GM21717 (cell line): ENCODE data around the gene SMIM38.

Experiments
- ATAC-seq: cut with Tn5 transposase; IDR thresholded peaks from one replicate; pipeline ENCODE4 v1.9.1; 2021; ENCODE audit warnings: mild to moderate bottlenecking, moderate library complexity; ENCODE audit not compliant: unreplicated experiment

The SMIM38 gene

DNA sequence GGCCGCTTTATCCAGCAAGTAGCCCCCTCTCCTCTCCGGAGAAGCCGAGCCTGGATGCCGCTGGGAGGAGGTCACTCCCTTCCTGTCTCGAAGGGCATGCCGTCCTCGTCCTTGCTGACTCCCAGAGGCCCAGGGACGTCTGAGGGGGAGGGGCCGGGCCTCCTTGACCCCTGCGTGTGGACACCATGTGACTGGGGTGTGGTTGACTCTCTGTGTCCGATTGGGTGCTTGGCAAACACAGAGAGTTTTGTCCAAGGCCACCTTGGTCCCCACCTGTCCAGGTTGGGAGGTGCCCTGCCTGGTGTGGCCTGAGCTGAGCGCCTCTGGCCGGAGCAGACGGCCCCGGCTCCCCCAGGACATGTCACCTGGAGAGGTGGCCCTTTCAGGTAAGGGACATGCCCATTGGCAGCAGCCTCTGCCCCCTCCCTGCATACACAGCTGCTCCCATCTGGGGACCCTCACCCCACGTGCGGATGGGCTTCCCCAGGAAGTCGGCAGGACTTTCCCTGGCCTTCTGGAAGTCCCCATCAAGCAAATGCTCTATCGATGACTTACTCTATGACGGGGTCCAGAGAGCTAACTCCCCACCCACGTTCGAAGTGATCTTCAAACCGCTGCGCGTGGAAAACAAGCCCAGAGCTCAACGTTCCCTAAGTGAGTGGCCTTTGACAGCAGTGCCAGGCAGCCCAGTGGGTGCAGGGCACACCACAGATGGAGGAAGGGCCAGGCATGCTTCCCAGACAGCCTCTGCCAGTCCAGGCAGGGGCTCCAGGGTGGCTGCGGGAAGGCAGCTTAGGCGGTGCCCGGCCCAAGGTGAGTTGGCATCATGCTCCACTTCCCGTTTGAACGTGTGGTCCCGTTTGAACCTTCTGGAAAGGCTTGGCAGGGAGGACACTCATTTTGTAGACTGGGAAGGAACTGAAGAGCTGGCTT, at the start of gene SMIM38:
TSS of gene SMIM38 (plus strand) at position 634 of the 933 bp plus-strand sequence. CDS start 1,912 bp downstream, outside the sequence.
- ATAC-seq = no peak

DNA sequence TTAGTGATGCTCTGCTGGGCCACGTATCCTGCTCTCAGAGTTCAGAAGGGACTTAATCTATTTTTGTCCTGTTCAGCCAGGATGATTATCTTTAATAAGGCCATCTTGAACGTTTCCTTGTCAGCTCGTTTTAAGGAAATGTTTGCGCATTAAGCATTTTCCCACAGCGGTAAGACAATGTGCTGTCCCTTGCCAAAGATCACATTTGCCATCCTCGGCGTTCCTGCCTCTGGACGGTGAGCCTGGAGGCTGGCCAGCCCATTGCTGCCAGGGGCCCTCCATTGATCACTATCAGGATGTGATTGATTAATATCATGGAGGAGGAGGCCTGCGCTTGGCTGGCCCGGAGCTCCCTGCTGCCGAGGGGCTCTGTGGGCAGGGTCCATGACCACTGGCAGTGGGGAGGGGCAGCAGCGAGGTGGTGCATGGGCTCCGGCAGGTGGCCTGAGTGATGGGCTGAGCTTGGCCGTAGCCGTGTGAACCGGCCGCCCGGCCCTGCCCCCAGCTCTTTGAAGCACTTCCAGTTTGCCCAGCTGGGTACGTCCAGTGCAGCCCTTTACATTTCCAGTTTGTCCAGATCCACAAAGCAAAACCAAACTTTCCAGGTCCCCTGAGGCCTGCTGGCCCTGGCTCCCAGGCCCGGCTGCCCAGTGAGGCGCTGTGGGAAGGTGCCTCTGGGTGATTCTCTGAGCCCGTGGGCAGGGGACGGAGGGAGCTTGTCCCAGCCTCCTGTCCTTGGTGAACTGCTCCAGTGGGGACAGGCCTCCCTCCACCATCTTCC, 49.5 kb upstream of the SMIM38 start:
- no peak for ATAC-seq

DNA sequence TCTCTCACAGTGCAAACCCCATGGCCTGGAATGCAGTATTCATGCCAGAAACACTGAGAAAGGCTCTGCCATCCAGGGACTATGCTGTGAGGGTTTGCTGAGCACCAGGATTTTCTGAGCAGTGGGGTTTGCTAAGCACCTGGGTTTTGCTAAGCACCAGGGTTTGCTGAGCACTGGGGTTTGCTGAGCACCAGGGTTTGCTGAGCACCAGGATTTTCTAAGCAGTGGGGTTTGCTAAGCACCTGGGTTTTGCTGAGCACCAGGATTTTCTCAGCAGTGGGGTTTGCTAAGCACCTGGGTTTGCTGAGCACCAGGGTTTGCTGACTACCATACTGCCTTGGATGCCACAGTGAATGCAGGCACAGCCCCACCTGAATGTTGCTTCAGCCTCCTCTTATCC, 48.3 kb upstream of the SMIM38 start:
- ATAC-seq = no peak

DNA sequence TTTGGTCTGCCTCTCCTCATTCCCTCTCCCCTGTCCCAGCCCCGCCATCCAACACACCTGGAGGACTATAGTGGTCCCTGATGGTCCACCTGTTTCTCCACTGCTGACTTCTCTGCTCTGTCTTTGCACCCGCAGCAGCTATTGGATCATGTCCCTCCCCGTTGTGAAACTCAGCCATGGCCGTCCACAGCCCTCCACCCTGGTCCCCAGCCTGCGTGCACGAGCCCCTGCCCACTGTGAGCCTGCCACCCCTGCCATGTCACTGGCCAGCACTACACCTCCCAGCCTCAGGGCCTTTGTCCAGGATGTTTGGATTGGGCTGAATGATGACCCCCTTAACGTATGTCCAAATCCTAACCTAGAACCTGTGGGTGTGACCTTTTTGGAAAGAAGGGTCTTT, 47.7 kb upstream of the SMIM38 start:
- ATAC-seq = no peak

DNA sequence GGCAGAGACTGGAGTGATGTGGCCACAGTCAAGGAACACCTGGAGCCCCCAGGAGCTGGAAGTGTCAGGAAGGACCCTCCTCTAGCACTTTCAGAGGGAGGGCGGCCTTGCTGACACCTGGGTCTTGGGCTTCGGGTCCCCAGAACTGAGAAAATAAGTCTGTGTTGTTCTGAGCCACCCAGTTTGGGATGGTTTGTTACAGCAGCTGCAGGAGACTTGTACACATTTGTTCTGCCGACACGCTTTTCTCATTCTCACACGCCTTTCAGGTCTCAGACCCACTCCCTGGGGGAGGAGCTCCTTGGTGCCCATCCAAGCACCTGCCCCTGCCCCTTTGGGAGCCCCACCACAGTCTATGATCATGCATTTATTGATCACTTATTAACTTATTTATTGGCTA, 47.2 kb upstream of the SMIM38 start:
- ATAC-seq = no peak

DNA sequence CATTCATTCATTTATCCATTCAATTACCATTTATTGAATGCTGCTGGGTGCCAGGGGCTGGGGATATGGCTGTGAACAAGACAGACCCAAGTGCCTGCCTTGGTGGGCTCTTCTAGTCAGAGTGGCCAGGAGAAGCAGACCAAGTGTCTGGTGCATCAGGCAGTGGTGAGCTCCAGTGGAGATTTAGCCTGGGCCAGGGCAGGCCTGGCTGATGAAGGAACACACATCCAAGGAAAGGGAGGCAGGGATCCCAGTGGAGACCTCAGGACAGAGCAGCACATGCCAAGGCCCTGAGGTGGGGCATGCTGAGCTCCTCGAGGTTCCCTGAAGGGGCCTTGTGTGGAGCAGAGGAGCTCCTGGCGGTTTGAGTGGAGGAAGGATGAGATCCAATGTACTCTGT, 46.6 kb upstream of the SMIM38 start:
- ATAC-seq = no peak

DNA sequence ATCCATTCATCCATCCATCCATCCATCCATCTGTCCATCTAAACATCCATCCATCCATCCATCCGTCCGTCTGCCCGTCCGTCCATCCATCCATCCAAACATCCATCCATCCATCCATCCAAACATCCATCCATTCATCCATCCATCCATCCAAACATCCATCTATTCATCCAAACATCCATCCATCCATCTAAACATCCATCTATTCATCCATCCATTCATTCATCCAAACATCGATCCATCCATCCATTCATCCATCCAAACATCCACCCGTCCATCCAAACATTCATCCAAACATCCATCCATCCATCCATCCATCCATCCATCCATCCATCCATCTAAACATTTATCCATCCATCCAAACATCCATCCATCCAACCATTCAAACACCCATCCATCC, 45.3 kb upstream of the SMIM38 start:
- ATAC-seq = no peak

DNA sequence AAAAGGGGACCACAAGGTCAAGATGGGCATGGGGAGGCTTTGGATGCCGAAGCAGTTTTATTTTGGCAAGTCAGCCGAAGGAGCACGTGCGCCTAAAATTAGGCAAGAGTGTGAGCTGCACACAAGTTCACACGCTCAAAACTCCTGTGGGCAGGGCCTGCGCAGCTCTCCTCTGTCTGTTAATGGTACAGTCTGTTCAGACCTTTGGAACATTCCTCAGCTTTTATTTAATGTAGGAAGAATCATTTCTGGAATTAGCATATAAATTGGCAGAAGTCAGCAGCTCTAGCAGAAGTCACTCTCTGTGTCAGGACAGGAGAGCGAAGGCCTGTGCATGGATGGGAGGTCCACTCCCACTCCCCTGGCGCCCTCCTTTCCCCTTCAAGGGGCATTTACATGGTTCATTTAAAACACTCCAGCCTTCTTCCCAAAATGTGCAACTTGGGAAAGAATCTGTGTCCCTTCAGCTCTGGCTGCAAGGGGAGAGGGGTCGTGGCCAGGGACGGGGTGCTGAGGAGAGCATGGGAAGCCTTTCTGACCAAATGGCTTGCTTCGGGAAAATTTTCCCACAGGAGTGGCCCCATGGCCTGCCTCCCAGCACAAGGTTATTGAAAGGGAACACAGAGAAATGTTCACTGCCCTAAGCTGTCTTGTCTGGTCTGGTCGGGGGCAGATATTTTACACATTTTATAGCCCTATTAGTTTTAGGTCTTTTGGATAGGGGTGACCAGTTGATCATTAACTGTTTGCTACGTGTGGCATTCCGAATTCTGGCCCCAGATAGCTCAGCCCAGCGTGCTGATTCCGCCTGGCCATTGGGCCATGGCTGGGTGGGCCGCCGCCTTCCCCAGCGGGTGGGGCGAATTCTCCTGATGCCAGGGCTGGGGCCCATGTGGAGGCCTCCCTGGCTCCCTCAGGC, 43.9 kb upstream of the SMIM38 start:
- ATAC-seq = no peak

DNA sequence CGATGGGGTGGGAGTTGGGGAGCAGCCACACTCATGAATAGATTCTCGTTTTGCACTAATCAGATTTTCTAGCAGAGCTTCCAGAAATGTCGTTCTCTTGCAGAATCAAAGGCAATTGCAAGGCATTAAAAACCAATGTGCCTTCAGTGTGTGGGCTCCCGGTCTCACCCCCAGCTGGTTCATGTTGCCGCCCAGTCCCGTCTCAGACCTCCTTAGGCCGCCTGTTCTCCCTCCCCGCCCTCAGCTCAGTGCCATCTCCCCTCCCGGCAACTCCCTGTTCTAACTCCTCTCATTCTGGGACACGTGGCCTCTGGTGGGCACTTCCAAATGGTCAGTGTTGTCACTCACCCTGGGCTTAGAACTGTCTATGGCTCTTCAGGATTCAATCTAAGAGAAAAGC, 42.5 kb upstream of the SMIM38 start:
- ATAC-seq = no peak

DNA sequence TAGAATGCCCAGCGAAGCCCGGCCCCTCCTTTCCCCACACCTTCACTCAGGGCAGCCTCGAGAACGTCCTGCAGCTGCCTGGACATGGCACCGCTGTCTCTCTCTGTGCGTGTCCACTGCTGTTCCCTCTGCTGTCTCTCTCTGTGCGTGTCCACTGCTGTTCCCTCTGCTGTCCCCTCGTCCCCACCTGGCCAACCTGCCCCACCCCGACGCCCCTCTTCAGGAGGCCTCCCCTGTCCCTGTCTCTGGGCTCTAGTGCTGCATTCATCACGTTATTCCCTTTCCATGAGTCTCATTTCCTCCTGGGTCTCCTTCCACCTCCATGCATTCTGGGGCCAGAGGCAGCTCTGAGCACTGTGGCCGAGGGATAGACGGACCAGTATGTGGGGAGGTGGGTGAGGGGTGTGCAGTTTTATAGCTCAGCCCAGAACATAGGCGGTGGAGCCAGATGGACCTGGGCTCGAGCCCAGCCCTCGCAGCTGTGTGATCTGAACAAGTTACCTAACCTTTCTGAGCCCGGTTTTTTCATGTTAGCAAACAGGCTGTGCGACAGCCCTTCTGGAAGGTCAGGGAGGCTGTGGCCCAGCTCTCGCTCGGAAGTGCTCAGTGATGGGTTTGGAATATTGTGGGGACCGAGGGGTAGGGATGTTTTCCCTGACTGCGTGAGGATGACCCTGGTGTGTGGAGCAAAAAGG, 41.9 kb upstream of the SMIM38 start:
- no peak for ATAC-seq

DNA sequence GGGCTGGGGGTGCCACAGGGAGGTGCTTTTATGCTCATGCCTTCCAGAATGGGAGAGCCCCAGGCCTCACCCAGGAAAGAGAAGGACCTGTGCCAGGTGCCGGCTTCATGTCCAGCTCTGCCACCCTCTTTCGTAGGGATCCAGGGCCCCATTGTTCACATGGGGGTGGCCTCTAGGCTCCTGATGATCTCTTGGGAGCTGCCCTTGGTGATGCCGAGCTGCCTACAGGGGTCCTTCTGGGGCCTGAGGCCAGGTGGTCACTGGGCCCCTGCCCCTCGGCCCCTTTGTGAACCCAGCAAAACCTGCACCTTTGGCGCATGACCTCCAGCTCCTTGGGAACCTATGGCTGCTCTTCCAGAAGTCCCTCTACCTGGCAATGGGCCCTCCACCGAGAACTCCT, 41.4 kb upstream of the SMIM38 start:
- no peak for ATAC-seq

DNA sequence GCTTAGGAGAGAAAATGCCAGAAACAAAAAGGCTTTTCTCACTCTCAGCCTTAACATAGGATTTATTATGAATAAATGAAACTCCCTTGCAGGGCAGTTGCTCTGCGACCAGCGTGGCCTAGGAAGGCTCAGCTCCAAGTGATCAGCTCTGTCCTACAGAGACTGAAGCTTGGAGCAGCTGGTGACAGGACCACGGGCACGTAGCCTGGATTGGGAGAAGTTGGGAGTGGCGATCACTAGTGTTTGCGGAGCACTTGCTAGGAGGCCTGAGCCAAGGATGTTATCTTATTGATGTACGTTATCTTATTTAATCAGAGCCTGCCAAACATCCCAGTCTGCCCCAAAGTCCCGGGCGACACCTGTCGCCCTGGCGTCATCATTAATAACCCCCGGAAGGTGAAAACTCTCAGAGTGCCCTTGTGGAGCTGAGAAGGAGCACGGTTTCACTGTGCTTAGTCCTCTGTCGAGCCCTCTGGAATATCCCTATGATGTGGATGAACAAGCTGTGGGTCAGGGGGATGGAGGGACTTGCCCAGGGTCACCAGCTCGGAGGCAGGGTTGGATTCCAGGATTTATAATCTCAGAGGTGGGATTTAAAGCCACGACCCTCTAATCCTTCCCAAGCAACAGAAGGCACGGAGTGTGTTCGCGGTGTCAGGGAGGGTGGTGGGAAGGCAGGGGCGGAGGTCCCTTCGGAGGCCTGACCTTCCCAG, 40.8 kb upstream of the SMIM38 start:
- no peak for ATAC-seq

DNA sequence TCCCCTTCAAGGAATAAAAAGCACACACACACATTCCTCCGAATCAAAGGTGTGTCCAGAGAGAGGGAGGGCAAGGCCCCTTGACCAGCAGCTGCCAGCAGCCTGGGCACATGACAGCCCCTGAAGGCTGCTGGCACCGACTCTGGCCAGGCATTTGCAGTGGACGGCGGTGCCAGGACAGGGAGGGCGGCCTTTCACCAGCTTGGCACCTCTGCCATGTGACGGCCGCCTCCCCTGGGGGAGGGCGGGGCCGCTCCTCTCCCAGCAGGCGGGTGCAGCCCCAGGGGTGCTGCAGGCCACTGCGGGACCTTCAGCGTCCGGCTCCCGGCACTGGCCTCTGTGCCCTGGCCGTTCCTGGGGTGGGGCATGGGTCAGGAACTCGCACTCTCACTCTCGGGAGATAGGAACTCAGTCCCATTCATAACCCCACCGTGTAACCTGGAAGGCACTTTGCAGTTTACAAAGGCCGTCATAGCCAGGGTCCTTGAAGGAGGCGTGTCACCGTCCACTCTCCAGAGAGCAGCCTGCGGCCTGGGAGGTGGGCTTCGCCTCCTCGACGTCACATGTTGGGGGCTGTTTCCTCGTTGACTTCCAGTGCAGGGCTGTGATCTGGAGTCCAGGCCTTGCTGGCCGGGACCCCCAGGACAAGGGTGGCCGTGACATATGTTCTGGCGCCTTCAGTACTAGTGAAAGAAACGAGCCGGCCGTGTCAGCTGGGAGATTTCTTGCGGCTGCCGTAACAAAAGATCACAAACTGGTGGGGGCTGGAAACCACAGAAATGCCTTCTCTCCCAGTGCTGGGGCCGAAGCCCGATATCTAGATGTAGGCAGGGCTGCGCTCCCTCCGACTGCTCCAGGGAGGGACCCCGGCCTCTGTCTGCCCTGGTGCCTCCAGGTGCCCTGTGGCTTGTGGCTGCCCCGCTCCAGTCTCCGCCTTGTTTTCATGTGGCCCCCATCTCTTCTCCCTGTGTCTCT, 39.9 kb upstream of the SMIM38 start:
- ATAC-seq = no peak

DNA sequence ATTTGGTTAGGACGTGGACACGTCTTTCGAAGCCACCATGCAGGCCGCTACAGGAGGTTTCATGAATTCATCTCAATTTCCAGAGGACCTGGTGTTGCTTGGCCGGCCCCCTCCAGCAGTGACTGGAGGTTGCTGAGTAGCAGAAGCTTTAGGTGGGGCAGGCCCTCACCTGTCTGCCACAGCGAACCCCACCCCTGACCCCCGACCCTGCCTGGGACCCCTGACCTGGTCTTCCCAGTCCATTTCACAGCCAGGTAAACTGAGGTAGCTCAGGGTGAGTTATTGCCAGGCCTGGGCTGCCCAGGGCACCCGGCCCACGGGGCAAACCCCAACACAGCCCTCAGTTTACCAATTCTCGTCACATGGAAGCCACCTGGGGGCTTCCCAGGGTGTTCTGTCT, 39.1 kb upstream of the SMIM38 start:
- ATAC-seq = no peak

DNA sequence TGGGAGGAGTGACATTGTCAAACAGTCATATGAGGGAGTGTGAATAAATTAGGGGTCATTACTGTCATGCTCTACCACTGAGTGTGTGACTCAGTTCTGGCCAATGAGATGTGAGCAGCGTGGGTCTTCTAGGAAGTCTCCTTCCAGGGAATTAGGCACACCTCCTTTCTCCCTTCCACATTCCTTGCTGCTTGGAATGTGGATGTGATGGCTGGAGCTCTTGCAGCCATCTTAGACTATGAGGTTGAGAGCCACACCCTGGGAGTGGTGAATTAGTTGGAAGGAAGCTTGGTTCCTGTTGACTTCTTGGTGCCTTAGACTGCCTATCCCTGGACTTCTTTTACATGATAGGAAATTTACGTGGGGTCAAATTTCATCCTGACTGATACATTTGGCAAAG, 36.5 kb upstream of the SMIM38 start:
- ATAC-seq = no peak

DNA sequence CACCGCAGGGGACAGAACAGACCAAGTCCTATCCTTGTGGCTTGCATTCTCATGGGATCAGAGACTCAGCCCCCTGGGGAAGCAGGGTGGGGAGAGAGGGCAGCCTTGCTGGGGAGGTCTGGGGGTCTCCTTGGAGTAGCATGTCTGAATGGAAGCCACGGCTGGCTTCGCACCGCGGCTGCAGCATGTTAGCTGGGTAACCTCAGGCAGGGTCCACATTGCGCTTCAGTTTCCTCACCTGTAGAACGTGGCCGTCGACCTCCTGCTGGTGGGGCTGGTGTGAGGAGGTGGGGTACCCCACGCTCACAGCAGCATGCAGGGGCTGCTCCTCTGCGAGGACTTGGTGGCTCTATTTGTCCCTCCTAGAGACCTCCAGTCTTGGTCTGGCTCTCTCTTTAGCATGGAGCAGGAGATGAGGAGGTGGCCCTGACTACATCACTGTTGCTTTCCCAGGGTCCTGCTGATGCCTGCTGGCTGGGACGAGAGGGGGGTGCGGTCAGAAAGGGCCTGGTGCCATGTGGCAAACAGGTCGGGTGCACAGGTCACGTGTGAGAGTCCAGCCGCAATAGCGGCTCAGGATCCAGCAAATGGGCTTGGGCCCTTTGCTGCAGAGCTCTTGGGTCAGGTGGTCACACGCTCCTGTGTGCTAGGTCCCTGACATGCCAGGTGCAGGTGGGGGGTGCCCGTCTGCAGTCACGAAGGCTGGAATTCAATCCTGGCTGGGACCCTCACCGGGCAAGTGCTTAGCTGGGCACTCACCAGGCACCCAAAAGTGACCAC, 35.4 kb upstream of the SMIM38 start:
- ATAC-seq = no peak

DNA sequence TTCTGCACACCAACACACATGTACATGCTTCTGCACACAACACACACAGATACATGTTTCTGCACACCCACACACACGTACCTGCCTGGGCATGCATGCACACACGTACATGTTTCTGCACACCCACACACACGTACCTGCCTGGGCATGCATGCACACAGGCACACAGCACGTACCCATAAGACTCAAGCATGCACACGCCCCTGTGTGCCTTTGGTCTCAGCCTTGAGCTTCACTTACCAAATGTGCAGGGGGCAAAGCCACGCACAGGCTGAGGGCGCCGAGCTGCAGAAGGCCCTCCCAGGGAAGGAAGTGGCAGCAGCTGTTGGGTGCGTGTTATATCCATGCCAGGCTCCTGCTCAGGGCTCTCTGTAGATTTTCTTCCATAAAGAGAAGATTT, 34.7 kb upstream of the SMIM38 start:
- no peak for ATAC-seq
